Heart left ventricle (tissue), 13 donors: ENCODE measurements around the gene SLC38A2.

Source experiments
- CTCF ChIP-seq, 12 donors: fragments of 200-600 bp; sonication (generic) in 4 of 12; IDR thresholded peaks; one replicate each; pipeline versions ENCODE4 v1.5.0 to v1.8.0; 2018 to 2022; ENCODE audit warnings: antibody characterized with exemption in 12 of 12, mild to moderate bottlenecking in 5 of 12
- POLR2A ChIP-seq, 2 donors: fragments of 450-650 bp; IDR thresholded peaks; one replicate each; pipeline ENCODE4 v1.6.1; 2017; ENCODE audit warnings: antibody characterized with exemption in 2 of 2, mild to moderate bottlenecking in 2 of 2, moderate library complexity in 2 of 2
- donor health status: ischemic (EF 13 %, LVEDD 7.1; RV severe dilation, severe dysfunction).
- donor health status: DM: no; HTN: yes; CAD: no.
- donor health status: DM: no; HTN: no; CAD: no.
- donor health status: ischemic (EF 25% LVEDD 6.9; RV normal size, moderate dysfunction).
- donor health status: ischemic (EF 25% LVEDD 5.7; RV mildly dilated, moderate dysfunction).
- donor health status: ischemic (EF 35%, LVEDD 5.7; RV mildly dilated, moderate dysfunction).
- donor health status: nonischemic (EF 11% LVEDD 7.7; RV severe dilation, severe dysfunction).
- donor health status: DM: yes; HTN: yes; CAD: no.
- donor health status: PGD.
- donor health status: ischemic (EF 29% LVEDD 5.4; RV normal size, mild dysfunction).
- donor health status: nonischemic (EF 23%, LVEDD 6.1; RV moderate dilation, normal function).

- TF ChIP-seq CTCF (IDR thresholded peaks at IDR 0.05) (no peak), POLR2A (IDR thresholded peaks at IDR 0.05) (no peak)
Measured at GRCh38 chr12:46364300-46364696, 8.3 kb downstream of the SLC38A2 start.
